OCI-LY1 (cell line): ENCODE measurements around the gene FBXW12.

Source experiments
- EZH2 ChIP-seq: fragments of 200-600 bp; sonication (generic), shearing (Covaris generic); IDR thresholded peaks from 2 replicates; pipeline ENCODE4 v1.8.0; 2017; ENCODE audit warnings: borderline replicate concordance, mixed run types, mild to moderate bottlenecking, antibody characterized with exemption, low read length, moderate library complexity, mixed read lengths
- TF ChIP-seq, protein P1 (sequence below): fragments of 200-600 bp; sonication (generic), shearing (Covaris generic); IDR thresholded peaks from 2 replicates; pipeline ENCODE4 v1.5.1; 2017; ENCODE audit warnings: mild to moderate bottlenecking, antibody characterized with exemption, low read length, moderate library complexity, mixed read lengths

DNA sequence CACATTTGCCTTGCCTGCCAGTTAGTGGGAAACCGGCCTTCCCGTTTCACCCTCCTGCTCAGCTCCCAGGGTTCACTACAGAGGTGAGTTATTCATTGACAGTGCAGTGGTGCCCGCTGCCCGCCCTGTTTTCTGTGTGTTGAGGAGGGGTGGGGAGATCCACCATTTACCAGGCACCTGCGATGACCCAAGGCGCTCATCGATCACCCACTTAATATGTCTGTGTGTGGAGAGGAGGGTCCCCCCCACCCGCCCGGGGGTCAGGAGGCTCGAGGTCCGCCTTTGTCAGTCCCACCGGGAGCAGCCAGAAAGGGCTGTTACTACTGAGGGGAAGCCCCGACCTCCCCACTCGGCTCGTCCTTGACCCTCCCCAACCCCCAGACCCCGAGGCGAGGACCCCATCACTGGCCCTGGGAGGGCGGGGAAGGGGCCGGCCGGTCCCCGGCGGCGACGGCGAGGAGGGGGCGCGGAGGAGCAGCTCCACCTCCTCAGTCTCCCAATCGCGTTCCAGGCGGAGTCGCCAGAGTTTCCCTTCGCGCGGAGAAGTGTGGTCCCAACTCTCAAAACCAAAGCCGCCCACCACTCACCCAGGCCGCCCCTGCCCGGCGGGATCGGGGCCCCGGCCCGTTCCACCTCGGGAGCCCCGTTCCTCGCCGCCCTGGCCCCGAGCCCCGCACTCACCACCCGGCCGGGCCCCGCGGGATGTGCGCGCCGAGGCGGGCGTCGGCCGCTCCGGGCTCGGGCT lies 56.7 kb downstream of the FBXW12 start:
- TF ChIP-seq EZH2, result no peak
- TF ChIP-seq, protein P1, sequence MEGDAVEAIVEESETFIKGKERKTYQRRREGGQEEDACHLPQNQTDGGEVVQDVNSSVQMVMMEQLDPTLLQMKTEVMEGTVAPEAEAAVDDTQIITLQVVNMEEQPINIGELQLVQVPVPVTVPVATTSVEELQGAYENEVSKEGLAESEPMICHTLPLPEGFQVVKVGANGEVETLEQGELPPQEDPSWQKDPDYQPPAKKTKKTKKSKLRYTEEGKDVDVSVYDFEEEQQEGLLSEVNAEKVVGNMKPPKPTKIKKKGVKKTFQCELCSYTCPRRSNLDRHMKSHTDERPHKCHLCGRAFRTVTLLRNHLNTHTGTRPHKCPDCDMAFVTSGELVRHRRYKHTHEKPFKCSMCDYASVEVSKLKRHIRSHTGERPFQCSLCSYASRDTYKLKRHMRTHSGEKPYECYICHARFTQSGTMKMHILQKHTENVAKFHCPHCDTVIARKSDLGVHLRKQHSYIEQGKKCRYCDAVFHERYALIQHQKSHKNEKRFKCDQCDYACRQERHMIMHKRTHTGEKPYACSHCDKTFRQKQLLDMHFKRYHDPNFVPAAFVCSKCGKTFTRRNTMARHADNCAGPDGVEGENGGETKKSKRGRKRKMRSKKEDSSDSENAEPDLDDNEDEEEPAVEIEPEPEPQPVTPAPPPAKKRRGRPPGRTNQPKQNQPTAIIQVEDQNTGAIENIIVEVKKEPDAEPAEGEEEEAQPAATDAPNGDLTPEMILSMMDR, result no peak
